ENCODE measurements around the gene ACAP3. TPM values are rescaled to one million over a fixed set of nuclear protein-coding genes. Genes with fewer than 3 reads are reported as not detected.

The ACAP3 gene
- 10 to 100 TPM; 42.1 to 76.9 (median 44.8) TPM for total RNA-seq
- long read RNA-seq, donor 1, partial matches to known transcripts: 46 of 71 reads
- long read RNA-seq, donor 1, other reads (novel, unspliced or antisense): 24 of 71 reads
- long read RNA-seq, donor 2, partial matches to known transcripts: 1 of 4 reads
- long read RNA-seq, donor 2, other reads (novel, unspliced or antisense): 3 of 4 reads

DNA sequence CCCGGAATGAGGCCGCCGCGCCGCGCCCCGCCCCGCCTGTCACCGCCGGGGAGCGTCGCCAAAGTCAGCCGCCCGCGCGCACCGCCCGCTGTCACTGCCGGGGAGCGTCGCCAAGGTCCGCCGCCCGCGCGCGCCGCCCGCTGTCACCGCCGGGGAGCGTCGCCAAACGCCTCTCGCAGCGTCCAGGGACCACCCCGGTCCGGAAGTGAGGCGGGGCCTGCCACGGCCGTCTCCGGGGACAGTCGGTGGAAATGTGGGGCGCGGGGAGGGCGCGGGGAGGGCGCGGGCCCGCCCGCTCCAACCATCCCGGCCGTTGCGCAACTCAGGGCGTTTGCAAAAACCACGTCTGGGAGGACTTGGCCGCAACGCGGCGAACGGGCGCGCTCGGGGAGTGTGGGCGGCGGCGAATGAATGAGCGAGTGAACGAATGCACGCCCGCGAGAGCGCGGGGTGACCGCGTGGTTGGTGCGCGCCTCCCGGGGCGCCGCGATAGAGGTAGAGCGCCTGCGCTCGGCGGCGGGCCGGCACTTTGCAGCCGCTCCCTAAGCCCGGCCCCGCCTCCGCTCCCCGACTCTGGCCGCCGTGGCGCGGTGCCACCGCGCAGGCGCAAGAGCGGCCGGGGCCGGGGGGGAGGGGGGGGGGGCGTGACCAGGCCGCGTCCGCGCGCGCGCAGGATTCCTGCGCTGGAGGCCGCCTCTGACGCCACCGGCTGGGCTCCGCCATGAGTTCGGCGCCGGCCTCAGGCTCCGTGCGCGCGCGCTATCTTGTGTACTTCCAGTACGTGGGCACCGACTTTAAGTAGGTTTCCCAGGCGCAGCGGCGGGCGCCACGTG is at the start of gene ACAP3, which contains the start of gene PUSL1:
ACAP3 (minus strand) TSS at position 8 of the 833 bp plus-strand sequence. CDS start 115 bp downstream, outside the sequence.
PUSL1 (plus strand) TSS at position 675 of the 833 bp plus-strand sequence; CDS start at position 722, 47 bp downstream.
- peak; percentile 83 to 94 (median 91) for DNase-seq
- Histone ChIP-seq H3K36me3 (ENCODE audit: low read depth) (peaks cover 5% of the 10 kb centered on the region), H3K4me1 (ENCODE audit: low read depth) (peaks cover 39% of the 10 kb centered on the region)

DNA sequence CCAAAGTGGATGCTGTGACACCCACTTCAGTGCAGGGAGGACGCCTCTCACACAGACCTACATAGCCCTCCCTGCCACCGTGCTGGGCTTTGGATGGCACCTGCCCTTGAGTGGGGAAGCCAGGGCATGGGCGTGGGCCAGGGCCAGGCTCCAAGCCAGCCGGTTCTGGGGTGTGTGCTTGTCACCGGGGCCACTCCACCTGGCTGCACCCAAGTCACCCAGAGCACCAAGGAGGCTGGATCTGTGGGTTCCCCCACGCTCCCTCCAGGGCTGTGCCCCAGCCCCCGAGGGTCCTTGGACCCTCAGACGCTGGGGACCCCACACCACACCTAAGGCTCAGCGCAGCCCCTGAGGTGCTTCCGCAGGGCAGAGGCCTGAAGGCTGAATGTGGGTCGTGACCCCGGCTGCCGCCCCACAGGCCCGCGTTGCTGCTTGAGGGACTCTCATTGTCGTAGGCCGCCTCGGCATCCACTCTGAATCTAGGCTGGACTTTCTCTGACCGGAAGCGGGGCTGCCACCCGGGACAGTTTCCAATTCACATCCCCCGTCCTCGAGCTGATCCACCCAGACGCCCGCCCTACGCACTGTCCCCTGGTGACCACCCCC is 49.2 kb upstream of the ACAP3 start:
- Histone ChIP-seq H3K9me3 (no peaks in the 10 kb centered on the region), H3K36me3 (ENCODE audit: low read depth) (no peaks in the 10 kb centered on the region), H3K4me3 (no peak overlapping the region), H3K4me1 (ENCODE audit: low read depth) (peaks cover 12% of the 10 kb centered on the region)
- DNase-seq (peak in 1 of 3 donors; percentile 57), ATAC-seq (peak; percentile 17)
- TF ChIP-seq, protein P1, sequence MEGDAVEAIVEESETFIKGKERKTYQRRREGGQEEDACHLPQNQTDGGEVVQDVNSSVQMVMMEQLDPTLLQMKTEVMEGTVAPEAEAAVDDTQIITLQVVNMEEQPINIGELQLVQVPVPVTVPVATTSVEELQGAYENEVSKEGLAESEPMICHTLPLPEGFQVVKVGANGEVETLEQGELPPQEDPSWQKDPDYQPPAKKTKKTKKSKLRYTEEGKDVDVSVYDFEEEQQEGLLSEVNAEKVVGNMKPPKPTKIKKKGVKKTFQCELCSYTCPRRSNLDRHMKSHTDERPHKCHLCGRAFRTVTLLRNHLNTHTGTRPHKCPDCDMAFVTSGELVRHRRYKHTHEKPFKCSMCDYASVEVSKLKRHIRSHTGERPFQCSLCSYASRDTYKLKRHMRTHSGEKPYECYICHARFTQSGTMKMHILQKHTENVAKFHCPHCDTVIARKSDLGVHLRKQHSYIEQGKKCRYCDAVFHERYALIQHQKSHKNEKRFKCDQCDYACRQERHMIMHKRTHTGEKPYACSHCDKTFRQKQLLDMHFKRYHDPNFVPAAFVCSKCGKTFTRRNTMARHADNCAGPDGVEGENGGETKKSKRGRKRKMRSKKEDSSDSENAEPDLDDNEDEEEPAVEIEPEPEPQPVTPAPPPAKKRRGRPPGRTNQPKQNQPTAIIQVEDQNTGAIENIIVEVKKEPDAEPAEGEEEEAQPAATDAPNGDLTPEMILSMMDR (IDR thresholded peaks at IDR 0.05): no peak
- intact Hi-C loops (cut with DNase I, micrococcal nuclease): no loop called here

More for the DNA sequence above, at the start of gene ACAP3, which contains the start of gene PUSL1:
- intact Hi-C loops (cut with DNase I, micrococcal nuclease): no loop called here
- TF ChIP-seq, protein P1 (IDR thresholded peaks at IDR 0.05): no peak
- peak within 1 kb of the TSS; percentile 45 for H3K4me3 ChIP-seq
- no peaks in the 10 kb centered on the region for H3K9me3 ChIP-seq
- peak; percentile 78 for ATAC-seq

DNA sequence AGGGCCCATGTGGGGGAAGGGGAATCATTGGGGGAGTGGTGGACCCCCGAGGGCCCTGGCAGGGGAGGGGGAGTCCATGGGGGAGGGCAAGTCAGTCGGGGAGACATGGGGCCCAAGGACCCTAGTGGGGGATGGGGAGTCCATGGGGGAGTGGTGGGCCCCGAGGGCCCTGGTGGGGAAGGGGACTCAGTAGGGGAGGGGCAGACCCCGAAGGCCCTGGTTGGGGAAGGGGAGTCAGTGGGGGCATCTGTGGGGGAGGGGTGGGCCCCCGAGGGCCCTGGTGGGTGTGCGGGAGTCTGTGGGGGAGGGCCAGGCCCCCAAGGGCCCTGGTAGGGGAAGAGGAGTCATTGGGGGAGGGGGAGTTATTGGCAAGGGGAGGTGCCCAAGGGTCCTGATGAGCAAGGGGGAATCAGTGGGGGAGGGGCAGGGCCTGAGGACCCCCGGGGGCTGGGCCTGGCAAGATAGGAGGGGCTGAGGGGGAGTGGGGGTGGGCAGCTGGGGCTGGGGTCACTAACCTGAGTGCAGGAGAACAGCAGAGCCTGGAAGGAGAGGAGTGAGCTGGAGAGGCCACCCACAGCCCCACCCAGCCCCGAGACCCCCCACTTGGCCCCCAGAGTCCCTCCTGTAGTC is 48.6 kb upstream of the ACAP3 start:
- TF ChIP-seq, protein P1 (IDR thresholded peaks at IDR 0.05): no peak
- peaks cover 12% of the 10 kb centered on the region for H3K4me1 ChIP-seq (ENCODE audit: low read depth)
- DNase-seq (peak in 1 of 3 donors; percentile 23), ATAC-seq (no peak)
- H3K36me3 ChIP-seq (ENCODE audit: low read depth): no peaks in the 10 kb centered on the region
- H3K9me3 ChIP-seq: no peaks in the 10 kb centered on the region
- H3K4me3 ChIP-seq: no peak overlapping the region
- intact Hi-C loops (cut with DNase I, micrococcal nuclease): no loop called here

- Histone ChIP-seq H3K36me3 (ENCODE audit: low read depth) (no peaks in the 10 kb centered on the region), H3K4me1 (ENCODE audit: low read depth) (peaks cover 12% of the 10 kb centered on the region), H3K4me3 (no peak overlapping the region), H3K9me3 (no peaks in the 10 kb centered on the region)
- TF ChIP-seq, protein P1 (IDR thresholded peaks at IDR 0.05): no peak
- intact Hi-C loops (cut with DNase I, micrococcal nuclease): no loop called here
- DNase-seq (peak in 1 of 3 donors; percentile 54), ATAC-seq (peak; percentile 25)
Measured at GRCh38 chr1:1355416-1355815, 47.7 kb upstream of the ACAP3 start.

Data from mucosa of descending colon (tissue), 3 donors.